Activated T-helper 1 cell treated with Interleukin-2 at 50 U/mL for 16 hours (primary cell): ENCODE measurements around the gene CTIF.

Experiments
- DNase-seq: peaks from one replicate; pipeline ENCODE4 v3.0.0-alpha.2; 2020; ENCODE audit warnings: low read depth

CTIF gene

DNA sequence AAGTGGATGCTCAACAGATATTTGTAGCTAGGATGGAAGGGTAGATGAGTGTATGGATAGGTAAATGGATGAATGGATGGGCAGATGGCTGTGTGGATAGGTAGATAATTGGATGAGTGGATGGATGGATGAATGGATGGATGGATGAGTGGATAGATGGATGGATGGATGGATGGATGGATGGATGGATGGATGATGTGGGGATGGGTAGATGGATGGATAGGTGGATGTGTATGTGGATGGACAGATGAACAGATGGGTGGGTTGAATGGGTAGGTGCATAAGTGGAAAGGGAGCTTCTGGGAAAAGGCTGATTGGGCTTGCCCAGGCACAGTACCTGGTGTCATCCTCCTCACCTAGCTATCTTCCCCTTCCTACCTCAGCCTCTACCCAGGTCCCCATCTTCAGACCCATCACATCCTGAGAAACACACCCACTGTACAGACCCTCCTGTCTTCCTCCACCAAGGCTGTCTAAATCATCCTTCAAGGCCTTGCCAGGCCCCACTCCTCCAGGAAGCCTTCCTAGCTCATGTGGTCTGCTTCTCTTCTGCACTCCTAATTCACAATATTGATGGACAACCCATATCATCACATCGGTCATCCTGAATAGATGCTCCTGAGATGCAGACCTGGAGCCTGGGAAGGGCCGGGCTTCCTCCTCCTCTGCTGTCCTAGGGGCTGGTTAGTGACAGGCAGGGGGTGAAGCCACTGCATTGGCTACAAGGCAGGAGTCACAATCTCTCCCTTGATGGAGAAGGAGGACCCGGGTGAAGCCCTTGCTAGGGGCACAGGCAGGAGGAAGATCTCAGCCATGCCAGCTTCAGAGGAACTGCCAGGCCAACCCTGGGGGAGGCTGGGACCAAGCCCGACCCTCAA is 362.6 kb downstream of the CTIF start:
- no peak for DNase-seq

GRCh38 chr18:48902023-48902855 is 363.4 kb downstream of the CTIF start:
- no peak for DNase-seq

DNA sequence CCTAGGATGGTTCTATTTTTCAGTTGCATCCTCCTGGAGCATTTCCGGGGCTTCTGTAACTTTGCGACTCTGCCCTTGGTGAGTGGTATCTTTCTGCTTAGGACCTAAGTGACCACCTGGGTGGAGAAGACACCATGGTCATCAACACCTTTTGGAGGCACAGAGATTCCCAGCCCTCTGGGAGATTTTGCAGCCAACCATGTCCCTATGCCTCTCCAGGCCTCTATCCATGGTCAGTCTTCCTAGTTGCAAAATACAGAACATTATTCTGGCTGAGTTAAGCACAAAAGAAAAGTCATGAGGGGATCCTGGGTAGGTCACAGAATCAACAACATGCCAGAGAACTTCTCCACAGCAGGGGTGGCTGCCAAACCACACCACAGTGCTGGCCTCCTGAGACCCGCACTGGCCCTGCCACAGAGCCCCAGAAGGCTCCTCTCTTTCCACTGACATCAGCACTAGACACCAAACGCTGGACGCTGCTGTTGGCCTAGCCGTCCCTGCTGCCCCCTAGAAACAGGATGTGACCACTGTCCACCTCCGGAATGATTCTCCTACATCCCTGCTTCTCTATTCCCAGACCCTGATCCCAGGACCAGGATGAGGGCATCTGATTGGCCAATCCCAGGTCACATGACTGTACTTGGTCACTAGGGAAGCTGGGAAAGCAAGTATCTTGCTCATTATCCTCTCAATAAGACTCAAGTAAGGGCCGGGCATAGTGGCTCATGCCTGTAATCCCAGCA is 364.2 kb downstream of the CTIF start:
- DNase-seq, result no peak

DNA sequence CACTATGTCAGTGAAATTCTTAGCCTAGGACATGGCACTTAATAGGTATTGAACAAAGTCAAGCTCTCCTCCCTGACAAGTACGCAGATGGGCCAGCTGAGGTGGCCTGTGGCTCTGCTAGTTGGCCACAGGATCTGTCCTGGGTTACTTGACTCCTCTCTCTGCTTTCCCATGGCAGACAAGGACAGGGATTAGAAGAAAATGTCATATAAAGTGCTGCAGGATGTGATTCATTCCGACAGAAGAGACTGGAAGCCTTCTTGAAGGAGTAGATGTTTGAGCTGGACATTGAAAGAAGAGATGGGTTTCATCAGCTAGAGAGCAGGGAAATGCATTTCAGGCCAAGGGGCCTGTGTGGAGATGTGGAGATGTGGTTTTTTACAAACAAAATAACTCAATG is 365.3 kb downstream of the CTIF start:
- DNase-seq, result no peak

DNA sequence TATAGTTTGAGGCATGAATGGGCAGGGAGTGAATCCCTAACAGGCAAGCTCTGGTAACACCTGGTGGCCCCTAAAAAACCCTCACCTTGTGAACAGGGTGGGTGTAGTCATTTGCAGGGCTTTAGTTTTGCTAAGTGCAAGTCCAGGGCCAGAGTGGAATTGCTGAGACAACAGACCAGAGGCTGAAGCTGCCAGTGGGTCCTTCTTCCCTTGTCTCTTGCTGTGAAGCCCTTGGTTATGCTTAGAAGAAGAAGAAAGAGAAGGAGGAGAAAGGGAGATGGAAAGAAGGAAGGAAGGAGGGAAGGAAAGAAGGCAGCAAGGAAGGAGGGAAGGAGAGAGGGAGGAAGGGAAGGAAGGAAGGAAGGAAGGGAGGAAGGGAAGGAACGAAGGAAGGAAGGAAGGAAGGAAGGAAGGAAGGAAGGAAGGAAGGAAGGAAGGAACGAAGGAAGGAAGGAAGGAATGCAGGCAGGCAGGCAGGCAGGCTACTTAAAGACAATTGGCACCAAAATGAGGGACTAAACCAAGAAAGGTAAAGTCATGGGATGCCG is 366.1 kb downstream of the CTIF start:
- no peak for DNase-seq

- no peak for DNase-seq
These were observed 366.7 kb downstream of the CTIF start for GRCh38 chr18:48905513-48905912.

GRCh38 chr18:48908916-48909315 is 370.1 kb downstream of the CTIF start:
- no peak for DNase-seq

- DNase-seq, result no peak
These were observed 370.9 kb downstream of the CTIF start for GRCh38 chr18:48909721-48910120.

DNA sequence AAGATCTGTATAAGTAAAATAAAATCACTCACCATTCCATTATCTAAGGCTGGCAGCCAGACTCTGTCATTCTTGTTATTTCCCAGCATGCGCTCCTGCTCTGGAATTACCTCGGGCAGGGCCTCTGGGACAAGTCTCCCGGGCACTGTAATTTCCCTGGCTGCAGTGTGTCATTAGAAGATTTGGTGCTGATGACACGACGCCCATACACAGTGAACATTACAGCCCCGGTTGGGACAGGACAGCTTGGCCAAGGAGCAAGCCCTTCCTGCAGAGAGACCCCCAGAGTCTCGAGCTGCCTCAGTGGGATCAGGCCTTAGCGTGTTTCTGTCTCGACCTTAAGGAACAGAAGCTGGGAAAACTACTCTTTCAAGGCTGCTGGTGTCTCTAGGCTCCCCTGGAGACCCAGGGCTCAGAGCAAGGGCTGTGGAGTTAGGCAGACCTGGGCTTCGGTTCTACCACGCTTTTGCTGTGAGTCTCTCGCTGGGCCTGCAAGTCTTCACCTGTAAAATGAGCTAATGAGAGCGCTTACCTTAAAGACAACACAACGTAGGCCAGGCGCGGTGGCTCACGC is 372.2 kb downstream of the CTIF start:
- no peak for DNase-seq
